Nephron (organoid): Measurements from ENCODE around the gene SIK3.

ENCODE experiments used
- H3K27ac Mint-ChIP-seq, 3 experiments: 2 replicates each; pipeline ENCODE4 v1.8.0; 2020; ENCODE audit warnings: mixed read lengths in 3 of 3, mild to moderate bottlenecking in 2 of 3, moderate library complexity in 1 of 3
- H3K27me3 Mint-ChIP-seq: 2 replicates; pipeline ENCODE4 v1.8.0; 2021; ENCODE audit warnings: low read depth, mild to moderate bottlenecking, moderate library complexity, mixed read lengths
- H3K36me3 Mint-ChIP-seq: 2 replicates; pipeline ENCODE4 v1.8.0; 2020; ENCODE audit warnings: low read depth, mixed read lengths
- H3K4me1 Mint-ChIP-seq: 2 replicates; pipeline ENCODE4 v1.8.0; 2020; ENCODE audit warnings: mixed read lengths
- H3K4me3 Mint-ChIP-seq, 3 experiments: 2 replicates each; pipeline ENCODE4 v1.8.0; 2020; ENCODE audit warnings: mild to moderate bottlenecking in 3 of 3, mixed read lengths in 3 of 3, moderate library complexity in 2 of 3
- H3K9me3 Mint-ChIP-seq: 2 replicates; pipeline ENCODE4 v1.8.0; 2020; ENCODE audit warnings: mixed read lengths
- TF ChIP-seq, protein P1 (sequence below), 3 experiments: fragments of 200-600 bp; sonication (generic); IDR thresholded peaks; one replicate each; pipeline ENCODE4 v1.5.0; 2021; ENCODE audit warnings: antibody characterized with exemption in 3 of 3; ENCODE audit not compliant: unreplicated experiment in 3 of 3

SIK3 gene

DNA sequence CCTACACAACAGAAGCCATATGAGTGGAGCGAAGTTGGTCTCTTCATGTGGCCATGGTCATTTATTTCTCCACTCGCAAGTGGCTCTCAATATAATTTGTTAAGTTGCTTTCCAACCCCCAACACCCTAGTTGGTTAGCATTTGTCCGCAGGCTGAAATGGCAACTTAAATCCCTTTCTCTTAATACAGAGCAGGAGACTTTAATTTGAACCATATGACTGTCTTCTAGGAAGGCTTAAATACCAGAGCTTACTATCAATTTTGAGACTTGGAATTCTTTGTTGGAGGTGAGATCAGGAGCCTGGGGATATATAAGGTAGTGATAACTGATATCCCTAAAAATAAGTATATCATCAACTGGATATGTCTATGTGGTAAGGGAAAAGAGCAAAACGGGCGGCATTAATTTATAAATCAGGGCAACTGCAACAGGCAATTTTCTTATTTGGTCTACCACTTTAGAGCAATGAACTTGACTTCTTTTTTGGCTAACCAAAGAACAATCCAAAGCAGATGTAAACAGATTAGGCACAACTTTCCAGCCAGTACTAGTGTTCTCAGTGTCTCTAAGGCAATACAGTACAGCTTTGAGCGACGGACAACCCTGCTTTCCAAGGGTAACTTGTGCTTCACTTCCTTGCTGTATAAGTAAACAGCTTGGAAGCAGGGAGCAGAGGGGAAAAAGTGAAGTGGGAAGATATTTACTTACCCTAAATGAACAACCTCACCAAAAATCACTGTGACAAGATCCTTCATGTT is 186.1 kb downstream of the SIK3 start:
- Mint-ChIP-seq H3K4me3 (no peak overlapping the region), H3K9me3 (no peaks in the 10 kb centered on the region), H3K36me3 (peaks cover 6% of the 10 kb centered on the region), H3K4me1 (peaks cover 34% of the 10 kb centered on the region), H3K27ac (peak overlapping the region; percentile 7 to 24 (median 9)), H3K27me3 (no peaks in the 10 kb centered on the region)
- TF ChIP-seq, protein P1, sequence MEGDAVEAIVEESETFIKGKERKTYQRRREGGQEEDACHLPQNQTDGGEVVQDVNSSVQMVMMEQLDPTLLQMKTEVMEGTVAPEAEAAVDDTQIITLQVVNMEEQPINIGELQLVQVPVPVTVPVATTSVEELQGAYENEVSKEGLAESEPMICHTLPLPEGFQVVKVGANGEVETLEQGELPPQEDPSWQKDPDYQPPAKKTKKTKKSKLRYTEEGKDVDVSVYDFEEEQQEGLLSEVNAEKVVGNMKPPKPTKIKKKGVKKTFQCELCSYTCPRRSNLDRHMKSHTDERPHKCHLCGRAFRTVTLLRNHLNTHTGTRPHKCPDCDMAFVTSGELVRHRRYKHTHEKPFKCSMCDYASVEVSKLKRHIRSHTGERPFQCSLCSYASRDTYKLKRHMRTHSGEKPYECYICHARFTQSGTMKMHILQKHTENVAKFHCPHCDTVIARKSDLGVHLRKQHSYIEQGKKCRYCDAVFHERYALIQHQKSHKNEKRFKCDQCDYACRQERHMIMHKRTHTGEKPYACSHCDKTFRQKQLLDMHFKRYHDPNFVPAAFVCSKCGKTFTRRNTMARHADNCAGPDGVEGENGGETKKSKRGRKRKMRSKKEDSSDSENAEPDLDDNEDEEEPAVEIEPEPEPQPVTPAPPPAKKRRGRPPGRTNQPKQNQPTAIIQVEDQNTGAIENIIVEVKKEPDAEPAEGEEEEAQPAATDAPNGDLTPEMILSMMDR (IDR thresholded peaks at IDR 0.05; ENCODE audit: unreplicated experiment in 3 of 3), result no peak

DNA sequence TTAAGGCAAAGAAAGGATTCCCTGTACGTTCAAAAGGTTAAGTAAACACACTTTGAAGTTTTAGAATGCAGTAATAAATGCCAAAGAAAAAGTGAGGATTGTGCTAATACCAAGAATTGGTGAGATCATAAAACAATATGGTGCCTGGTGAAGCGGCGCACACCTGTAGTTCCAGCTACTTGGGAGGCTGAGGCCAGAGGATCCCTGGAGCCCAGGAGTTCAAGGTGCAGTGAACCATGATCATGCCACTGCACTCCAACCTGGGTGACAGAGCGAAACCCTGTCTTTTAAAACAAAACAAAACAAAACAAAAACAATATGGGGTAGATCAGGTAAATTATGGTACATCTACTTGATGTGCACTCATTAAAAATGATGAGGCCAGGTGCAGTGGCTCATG is 187.4 kb downstream of the SIK3 start:
- TF ChIP-seq, protein P1 (IDR thresholded peaks at IDR 0.05; ENCODE audit: unreplicated experiment in 3 of 3), result no peak
- Mint-ChIP-seq H3K4me3 (no peak overlapping the region), H3K36me3 (peaks cover 6% of the 10 kb centered on the region), H3K27me3 (no peaks in the 10 kb centered on the region), H3K9me3 (no peaks in the 10 kb centered on the region), H3K27ac (peak overlapping the region in 1 of 3 experiments; percentile 28), H3K4me1 (peaks cover 34% of the 10 kb centered on the region)

DNA sequence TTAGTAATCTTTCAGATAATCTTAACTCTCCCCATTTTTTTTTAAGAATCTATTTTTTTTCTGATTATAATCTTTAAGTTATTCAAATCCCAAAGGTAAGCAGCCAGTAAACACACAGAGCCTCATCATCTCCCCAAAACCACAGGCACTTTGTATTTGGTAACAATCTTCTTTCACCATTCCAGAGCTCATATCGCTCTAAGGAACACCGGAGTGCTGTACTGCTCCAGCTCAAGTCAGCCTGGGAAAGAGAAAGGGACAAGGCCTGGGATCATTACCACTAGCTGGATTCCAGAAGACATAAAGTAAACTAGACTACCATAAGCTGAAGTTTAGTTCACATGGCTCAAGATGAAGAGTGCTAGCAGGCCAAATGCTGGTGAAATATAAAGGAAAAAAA is 187.8 kb downstream of the SIK3 start:
- H3K27me3 Mint-ChIP-seq, result no peaks in the 10 kb centered on the region
- H3K27ac Mint-ChIP-seq, result peak overlapping the region in 1 of 3 experiments; percentile 28
- H3K4me3 Mint-ChIP-seq, result no peak overlapping the region
- TF ChIP-seq, protein P1 (IDR thresholded peaks at IDR 0.05; ENCODE audit: unreplicated experiment in 3 of 3), result no peak
- H3K4me1 Mint-ChIP-seq, result peaks cover 34% of the 10 kb centered on the region
- H3K9me3 Mint-ChIP-seq, result no peaks in the 10 kb centered on the region
- peaks cover 6% of the 10 kb centered on the region for H3K36me3 Mint-ChIP-seq

DNA sequence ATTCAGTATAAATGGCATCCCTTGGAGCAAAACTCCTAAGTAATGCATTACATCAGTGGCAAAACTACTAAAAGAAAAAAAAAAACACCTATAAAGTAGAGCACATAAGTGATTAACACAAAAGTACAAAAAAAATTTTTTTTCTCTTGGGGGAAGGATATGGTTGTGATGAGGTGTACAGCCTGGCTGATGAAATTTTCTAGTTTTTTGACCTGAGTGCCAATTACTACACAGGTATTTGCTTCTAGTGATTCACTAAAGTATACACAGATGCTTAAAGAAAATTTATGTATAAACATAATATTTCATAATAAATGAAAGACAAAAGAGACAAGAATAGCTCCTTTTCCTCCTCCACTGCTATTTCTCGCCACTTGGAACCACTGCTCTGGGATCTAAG is 189.0 kb downstream of the SIK3 start:
- Mint-ChIP-seq H3K27ac (no peak overlapping the region), H3K36me3 (peaks cover 6% of the 10 kb centered on the region), H3K4me3 (no peak overlapping the region), H3K9me3 (no peaks in the 10 kb centered on the region), H3K27me3 (no peaks in the 10 kb centered on the region), H3K4me1 (peaks cover 34% of the 10 kb centered on the region)
- TF ChIP-seq, protein P1 (IDR thresholded peaks at IDR 0.05; ENCODE audit: unreplicated experiment in 3 of 3), result no peak

DNA sequence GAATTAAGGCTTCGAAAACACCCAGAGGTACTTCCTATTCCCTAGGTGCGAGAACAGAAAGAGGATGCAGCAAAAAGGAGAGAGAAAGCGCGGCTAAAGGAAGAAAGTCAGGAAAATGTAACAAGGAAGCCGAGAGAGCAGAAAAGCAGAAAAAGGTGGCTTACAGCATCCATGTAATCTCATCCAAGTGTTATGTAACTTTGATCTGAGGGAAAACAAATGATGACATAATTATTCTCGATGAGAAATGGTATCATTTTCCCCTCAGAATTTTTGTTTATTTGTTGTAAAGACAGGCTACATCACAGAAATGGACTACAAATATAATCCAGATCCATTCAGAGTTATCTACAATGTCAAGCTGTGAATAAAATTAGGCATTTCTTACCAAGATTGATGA is 191.7 kb downstream of the SIK3 start:
- H3K36me3 Mint-ChIP-seq, result peaks cover 13% of the 10 kb centered on the region
- TF ChIP-seq, protein P1 (IDR thresholded peaks at IDR 0.05; ENCODE audit: unreplicated experiment in 3 of 3), result no peak
- H3K27ac Mint-ChIP-seq, result no peak overlapping the region
- peaks cover 36% of the 10 kb centered on the region for H3K4me1 Mint-ChIP-seq
- H3K4me3 Mint-ChIP-seq, result no peak overlapping the region
- no peaks in the 10 kb centered on the region for H3K27me3 Mint-ChIP-seq
- no peaks in the 10 kb centered on the region for H3K9me3 Mint-ChIP-seq

DNA sequence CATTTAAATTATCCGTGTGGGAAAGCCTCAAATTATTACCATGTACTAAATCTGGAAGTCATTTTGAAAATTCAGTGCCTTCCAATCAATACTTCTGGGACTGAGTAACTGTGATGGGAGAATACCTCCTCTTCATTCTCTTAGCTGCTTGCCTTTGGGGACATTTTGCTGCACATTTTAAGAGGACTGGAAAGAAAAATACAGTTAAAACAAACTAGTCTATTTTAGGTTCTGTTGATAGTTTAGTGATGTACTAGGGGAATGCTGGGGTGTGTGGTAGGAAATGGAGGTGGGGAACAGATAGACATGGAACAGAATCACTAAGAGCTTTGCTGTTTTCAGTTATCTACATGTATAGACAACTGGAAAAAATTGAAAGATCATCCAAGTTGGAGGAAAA is 195.1 kb downstream of the SIK3 start:
- Mint-ChIP-seq H3K27ac (peak overlapping the region in 1 of 3 experiments; percentile 26), H3K36me3 (peaks cover 27% of the 10 kb centered on the region), H3K27me3 (no peaks in the 10 kb centered on the region), H3K4me3 (no peak overlapping the region), H3K9me3 (peaks cover 12% of the 10 kb centered on the region), H3K4me1 (peaks cover 32% of the 10 kb centered on the region)
- TF ChIP-seq, protein P1 (IDR thresholded peaks at IDR 0.05; ENCODE audit: unreplicated experiment in 3 of 3), result no peak
